Muscle layer of colon (tissue), 2 donors: ENCODE measurements around the gene PRKAR1B.

ENCODE experiments used
- H3K27ac ChIP-seq: one replicate; pipeline ENCODE4 v1.7.0; 2013; ENCODE audit warnings: low read depth, mild to moderate bottlenecking, low read length, moderate library complexity
- H3K27me3 ChIP-seq, 2 donors: one replicate each; pipeline ENCODE4 v1.7.0; 2013; ENCODE audit warnings: low read length in 2 of 2, mild to moderate bottlenecking in 2 of 2; ENCODE audit not compliant: insufficient read depth in 2 of 2, control insufficient read depth in 1 of 2
- H3K36me3 ChIP-seq: one replicate; pipeline ENCODE4 v1.7.0; 2013; ENCODE audit warnings: mild to moderate bottlenecking, low read length; ENCODE audit not compliant: insufficient read depth
- H3K4me1 ChIP-seq: one replicate; pipeline ENCODE4 v1.7.0; 2013; ENCODE audit warnings: mild to moderate bottlenecking, low read length; ENCODE audit not compliant: insufficient read depth
- H3K4me3 ChIP-seq, 2 donors: one replicate each; pipeline ENCODE4 v1.7.0; 2013; ENCODE audit warnings: low read length in 2 of 2, low read depth in 1 of 2, mild to moderate bottlenecking in 1 of 2, moderate library complexity in 1 of 2
- H3K9ac ChIP-seq: one replicate; pipeline ENCODE4 v1.7.0; 2013; ENCODE audit warnings: low read length
- H3K9me3 ChIP-seq: one replicate; pipeline ENCODE4 v1.7.0; 2013; ENCODE audit warnings: mild to moderate bottlenecking, low read length
- donor health status: abdominal sarcoma.
- donor health status: Adenocarcinoma of cecum.

PRKAR1B gene

GRCh38 chr7:543501-544337 is 183.4 kb downstream of the PRKAR1B start:
- Histone ChIP-seq H3K27ac (no peak overlapping the region), H3K27me3 (no peaks in the 10 kb centered on the region), H3K4me1 (no peaks in the 10 kb centered on the region), H3K9ac (no peak overlapping the region), H3K36me3 (no peaks in the 10 kb centered on the region), H3K4me3 (no peak overlapping the region), H3K9me3 (no peaks in the 10 kb centered on the region)

- no peaks in the 10 kb centered on the region for H3K4me1 ChIP-seq
- H3K4me3 ChIP-seq: no peak overlapping the region
- H3K27ac ChIP-seq: no peak overlapping the region
- H3K9ac ChIP-seq: no peak overlapping the region
- H3K27me3 ChIP-seq: no peaks in the 10 kb centered on the region
- H3K36me3 ChIP-seq: no peaks in the 10 kb centered on the region
- H3K9me3 ChIP-seq: no peaks in the 10 kb centered on the region
Observed at GRCh38 chr7:542713-543500, 184.2 kb downstream of the PRKAR1B start.

GRCh38 chr7:542131-542712 is 184.9 kb downstream of the PRKAR1B start:
- Histone ChIP-seq H3K4me1 (no peaks in the 10 kb centered on the region), H3K27ac (no peak overlapping the region), H3K9ac (no peak overlapping the region), H3K9me3 (no peaks in the 10 kb centered on the region), H3K36me3 (no peaks in the 10 kb centered on the region), H3K27me3 (no peaks in the 10 kb centered on the region), H3K4me3 (no peak overlapping the region)

DNA sequence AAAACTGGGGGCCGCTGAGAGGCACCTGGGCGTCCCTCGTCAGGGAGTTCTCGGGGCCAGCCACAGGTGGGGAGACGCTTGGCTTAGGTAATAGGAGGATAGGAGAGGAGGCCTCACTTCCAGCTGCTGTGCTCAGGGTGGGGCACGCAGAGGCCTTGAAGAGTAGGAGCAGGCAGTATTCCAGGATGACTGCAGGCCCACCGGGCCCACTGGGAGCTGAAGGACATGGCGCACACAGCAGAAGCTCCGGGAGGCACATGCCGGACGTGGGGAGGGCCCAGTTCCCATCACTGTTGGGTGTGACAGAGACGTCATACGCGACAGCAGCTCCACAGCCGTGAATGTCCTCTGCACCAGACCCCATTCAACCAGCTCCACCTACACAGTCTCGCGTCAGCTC is 185.4 kb downstream of the PRKAR1B start:
- H3K9ac ChIP-seq: no peak overlapping the region
- no peaks in the 10 kb centered on the region for H3K27me3 ChIP-seq
- no peaks in the 10 kb centered on the region for H3K36me3 ChIP-seq
- H3K27ac ChIP-seq: no peak overlapping the region
- no peak overlapping the region for H3K4me3 ChIP-seq
- no peaks in the 10 kb centered on the region for H3K9me3 ChIP-seq
- H3K4me1 ChIP-seq: no peaks in the 10 kb centered on the region

- no peak overlapping the region for H3K4me3 ChIP-seq
- no peaks in the 10 kb centered on the region for H3K27me3 ChIP-seq
- no peak overlapping the region for H3K9ac ChIP-seq
- no peaks in the 10 kb centered on the region for H3K9me3 ChIP-seq
- H3K4me1 ChIP-seq: no peaks in the 10 kb centered on the region
- no peaks in the 10 kb centered on the region for H3K36me3 ChIP-seq
- H3K27ac ChIP-seq: no peak overlapping the region
Observed at GRCh38 chr7:540997-541396, 186.1 kb downstream of the PRKAR1B start.

DNA sequence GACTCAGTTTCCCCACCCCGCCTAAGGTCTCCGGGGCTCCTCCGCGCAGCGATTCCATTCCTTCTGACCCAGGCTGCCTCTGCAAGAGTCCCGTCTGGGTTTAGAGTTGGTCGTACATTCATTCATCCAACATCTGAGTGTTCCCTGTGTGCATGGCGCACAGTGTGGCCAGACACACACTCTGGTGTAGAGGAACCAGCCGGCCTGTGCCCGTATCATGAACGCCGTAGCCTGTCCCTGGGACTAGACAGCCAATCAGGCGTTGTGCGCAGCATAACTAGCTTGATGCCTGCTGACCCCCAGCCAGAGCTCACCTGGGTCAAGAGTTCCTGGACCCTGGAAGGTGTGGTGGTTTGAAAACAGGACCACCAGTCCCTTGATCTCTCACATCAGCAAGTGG is 186.5 kb downstream of the PRKAR1B start:
- Histone ChIP-seq H3K36me3 (no peaks in the 10 kb centered on the region), H3K9me3 (no peaks in the 10 kb centered on the region), H3K27ac (no peak overlapping the region)

GRCh38 chr7:539731-540411 is 187.2 kb downstream of the PRKAR1B start:
- Histone ChIP-seq H3K27ac (peak overlapping the region; percentile 39), H3K36me3 (no peaks in the 10 kb centered on the region), H3K9me3 (no peaks in the 10 kb centered on the region), H3K27me3 (no peaks in the 10 kb centered on the region), H3K4me1 (no peaks in the 10 kb centered on the region), H3K4me3 (no peak overlapping the region), H3K9ac (no peak overlapping the region)

More for the DNA sequence above, 186.5 kb downstream of the PRKAR1B start:
- Histone ChIP-seq H3K4me1 (no peaks in the 10 kb centered on the region), H3K9ac (no peak overlapping the region), H3K4me3 (no peak overlapping the region), H3K27me3 (no peaks in the 10 kb centered on the region)

GRCh38 chr7:538764-539685 is 188.1 kb downstream of the PRKAR1B start:
- Histone ChIP-seq H3K4me3 (no peak overlapping the region), H3K4me1 (no peaks in the 10 kb centered on the region), H3K9ac (no peak overlapping the region), H3K36me3 (no peaks in the 10 kb centered on the region), H3K27ac (no peak overlapping the region), H3K9me3 (no peaks in the 10 kb centered on the region), H3K27me3 (no peaks in the 10 kb centered on the region)

DNA sequence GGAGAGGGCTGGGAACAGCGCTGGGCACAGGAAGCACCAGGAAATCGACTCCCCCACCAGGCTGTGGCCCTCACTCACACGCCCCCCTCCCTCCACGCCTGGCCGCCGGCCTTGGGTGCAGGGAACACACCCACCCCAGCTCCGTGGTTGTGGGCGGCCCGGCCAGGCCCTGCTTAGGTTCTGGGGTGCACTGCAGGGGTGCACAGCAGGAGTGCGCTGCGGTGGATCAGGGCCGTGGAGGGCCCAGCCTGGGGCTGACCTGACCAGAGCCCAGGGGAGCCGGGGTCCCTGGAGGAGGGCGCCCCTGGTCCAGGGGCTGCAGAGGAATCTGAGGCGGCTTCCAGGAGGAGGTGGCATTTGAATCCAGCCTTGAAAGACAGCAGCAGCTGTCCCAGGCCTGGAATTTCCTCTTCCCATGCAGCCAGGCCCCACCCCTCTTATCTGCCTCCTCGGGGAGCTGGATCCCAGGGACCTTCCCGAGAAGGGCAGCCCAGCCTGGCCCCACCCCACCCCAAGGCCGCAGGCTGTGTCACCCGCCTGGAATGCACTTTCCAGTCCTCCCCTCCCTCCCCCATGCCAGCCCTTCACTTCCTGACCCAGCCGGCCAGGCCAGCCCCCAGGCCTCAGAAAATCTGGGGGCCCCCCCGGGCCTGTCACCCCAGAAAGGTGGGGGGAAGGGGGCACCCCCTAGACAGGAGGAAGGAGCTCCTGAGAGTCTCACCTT is 189.0 kb downstream of the PRKAR1B start:
- Histone ChIP-seq H3K27me3 (no peaks in the 10 kb centered on the region), H3K4me1 (no peaks in the 10 kb centered on the region), H3K9me3 (no peaks in the 10 kb centered on the region), H3K9ac (no peak overlapping the region), H3K36me3 (no peaks in the 10 kb centered on the region), H3K4me3 (no peak overlapping the region), H3K27ac (no peak overlapping the region)

- Histone ChIP-seq H3K9ac (no peak overlapping the region), H3K4me3 (no peak overlapping the region), H3K27me3 (no peaks in the 10 kb centered on the region), H3K4me1 (no peaks in the 10 kb centered on the region), H3K27ac (no peak overlapping the region), H3K9me3 (no peaks in the 10 kb centered on the region), H3K36me3 (no peaks in the 10 kb centered on the region)
Observed at GRCh38 chr7:536231-536630, 190.8 kb downstream of the PRKAR1B start.
